Measurements from ENCODE around the gene FIZ1. TPM values are rescaled to one million over a fixed set of nuclear protein-coding genes. Genes with fewer than 3 reads are reported as not detected.
"Not testable (repeated sequence)": the region's sequence is repeated elsewhere in the genome, so short reads cannot be mapped to it uniquely, and the experiment has no call there.

FIZ1 gene
- total RNA-seq, 1 donor from 2014 or later = 4.8 TPM

- Histone ChIP-seq H3K9me3 (ENCODE audit: low read depth) (no peaks in the 10 kb centered on the region), H3K36me3 (no peaks in the 10 kb centered on the region), H3F3A (ENCODE audit: low read depth) (peaks cover 23% of the 10 kb centered on the region), H3K4me1 (no peaks in the 10 kb centered on the region), H3K27me3 (no peaks in the 10 kb centered on the region), H3K79me2 (ENCODE audit: low read depth) (peaks cover 22% of the 10 kb centered on the region), H3K4me2 (peak overlapping the region; percentile 94), H4K20me1 (ENCODE audit: low read depth) (peaks cover 9% of the 10 kb centered on the region), H3K9ac (peak overlapping the region; percentile 86), H3K4me3 (peak overlapping the region; percentile 87), H3K27ac (no peak overlapping the region), H2AFZ (replicated peaks) (no peak overlapping the region)
- Mint-ChIP-seq H3K4me1 (peaks cover 11% of the 10 kb centered on the region), H3K27ac (peak overlapping the region; percentile 50), H3K9me3 (no peaks in the 10 kb centered on the region), H3K36me3 (peaks cover 12% of the 10 kb centered on the region), H3K4me3 (peak overlapping the region; percentile 90), H3K27me3 (ENCODE audit: insufficient read depth, low read depth) (peaks cover 2% of the 10 kb centered on the region)
- no peak for DNase-seq (ENCODE audit: low spot score)
- TF ChIP-seq EZH2phosphoT487 (IDR thresholded peaks at IDR 0.05) (no peak), EZH2 (IDR thresholded peaks at IDR 0.05) (no peak)
- TF ChIP-seq, protein P1, sequence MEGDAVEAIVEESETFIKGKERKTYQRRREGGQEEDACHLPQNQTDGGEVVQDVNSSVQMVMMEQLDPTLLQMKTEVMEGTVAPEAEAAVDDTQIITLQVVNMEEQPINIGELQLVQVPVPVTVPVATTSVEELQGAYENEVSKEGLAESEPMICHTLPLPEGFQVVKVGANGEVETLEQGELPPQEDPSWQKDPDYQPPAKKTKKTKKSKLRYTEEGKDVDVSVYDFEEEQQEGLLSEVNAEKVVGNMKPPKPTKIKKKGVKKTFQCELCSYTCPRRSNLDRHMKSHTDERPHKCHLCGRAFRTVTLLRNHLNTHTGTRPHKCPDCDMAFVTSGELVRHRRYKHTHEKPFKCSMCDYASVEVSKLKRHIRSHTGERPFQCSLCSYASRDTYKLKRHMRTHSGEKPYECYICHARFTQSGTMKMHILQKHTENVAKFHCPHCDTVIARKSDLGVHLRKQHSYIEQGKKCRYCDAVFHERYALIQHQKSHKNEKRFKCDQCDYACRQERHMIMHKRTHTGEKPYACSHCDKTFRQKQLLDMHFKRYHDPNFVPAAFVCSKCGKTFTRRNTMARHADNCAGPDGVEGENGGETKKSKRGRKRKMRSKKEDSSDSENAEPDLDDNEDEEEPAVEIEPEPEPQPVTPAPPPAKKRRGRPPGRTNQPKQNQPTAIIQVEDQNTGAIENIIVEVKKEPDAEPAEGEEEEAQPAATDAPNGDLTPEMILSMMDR (IDR thresholded peaks at IDR 0.05) = no peak
Measured at GRCh38 chr19:55578761-55579747, 20.3 kb downstream of the FIZ1 start.

DNA sequence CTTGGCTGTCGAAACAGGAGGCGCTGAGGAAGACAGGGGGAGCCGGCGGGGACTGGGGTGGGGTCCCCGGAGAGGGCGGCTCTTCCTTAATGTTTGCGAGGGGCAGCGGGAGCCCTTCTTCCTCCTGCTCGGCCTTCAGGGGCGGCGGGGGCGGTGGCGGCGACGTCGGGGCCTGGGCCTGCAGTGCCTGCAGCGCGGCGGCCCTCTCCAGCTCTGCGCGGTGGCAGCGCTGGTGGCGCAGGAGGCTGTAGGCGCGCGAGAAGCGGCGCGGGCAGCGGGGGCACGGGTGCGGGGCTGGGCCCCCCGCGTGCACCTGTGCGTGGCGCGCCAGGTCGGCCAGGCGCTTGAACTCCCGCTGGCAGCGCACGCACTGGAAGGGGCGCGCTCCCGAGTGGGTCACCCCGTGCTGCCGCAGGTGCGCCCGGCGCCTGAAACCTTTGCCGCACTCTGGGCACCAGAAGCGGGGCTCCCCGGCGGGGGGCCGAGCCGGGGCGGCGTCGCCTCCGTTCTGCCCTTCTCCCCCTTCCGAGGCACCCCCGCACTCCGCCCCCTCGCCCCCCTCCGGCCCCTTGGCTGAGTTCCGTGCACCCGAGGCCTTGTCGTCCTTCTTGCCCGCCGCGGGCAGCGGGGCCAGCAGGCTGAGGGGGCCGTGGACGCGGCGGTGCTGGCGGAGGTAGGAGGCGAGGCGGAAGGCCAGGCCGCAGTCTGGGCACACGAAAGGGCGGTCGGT is 21.1 kb downstream of the FIZ1 start:
- no peak overlapping the region for H3K4me3 Mint-ChIP-seq
- H3K9ac ChIP-seq = no peak overlapping the region
- no peak for TF ChIP-seq EZH2phosphoT487 (IDR thresholded peaks at IDR 0.05)
- no peak for TF ChIP-seq EZH2 (IDR thresholded peaks at IDR 0.05)
- TF ChIP-seq, protein P1 (IDR thresholded peaks at IDR 0.05) = no peak

GRCh38 chr19:55576746-55577145 is 22.6 kb downstream of the FIZ1 start:
- DNase-seq (ENCODE audit: low spot score) = no peak
- Histone ChIP-seq H3K36me3 (no peaks in the 10 kb centered on the region), H3K4me2 (no peak overlapping the region), H2AFZ (replicated peaks) (no peak overlapping the region), H3K4me1 (no peaks in the 10 kb centered on the region), H3K79me2 (ENCODE audit: low read depth) (peaks cover 22% of the 10 kb centered on the region), H3K9me3 (ENCODE audit: low read depth) (no peaks in the 10 kb centered on the region), H3K27me3 (no peaks in the 10 kb centered on the region), H3K9ac (no peak overlapping the region), H4K20me1 (ENCODE audit: low read depth) (peaks cover 9% of the 10 kb centered on the region), H3K27ac (no peak overlapping the region), H3K4me3 (no peak overlapping the region), H3F3A (ENCODE audit: low read depth) (peaks cover 18% of the 10 kb centered on the region)
- Mint-ChIP-seq H3K36me3 (peaks cover 12% of the 10 kb centered on the region), H3K4me3 (peak overlapping the region; percentile 56), H3K4me1 (peaks cover 7% of the 10 kb centered on the region), H3K27ac (no peak overlapping the region), H3K27me3 (ENCODE audit: insufficient read depth, low read depth) (peaks cover 2% of the 10 kb centered on the region), H3K9me3 (no peaks in the 10 kb centered on the region)
- TF ChIP-seq EZH2phosphoT487 (IDR thresholded peaks at IDR 0.05) = no peak

More for the DNA sequence above, 21.1 kb downstream of the FIZ1 start:
- Histone ChIP-seq H3K9me3 (ENCODE audit: low read depth) (no peaks in the 10 kb centered on the region), H3K4me2 (no peak overlapping the region), H3F3A (ENCODE audit: low read depth) (peaks cover 21% of the 10 kb centered on the region), H2AFZ (replicated peaks) (no peak overlapping the region), H3K4me3 (no peak overlapping the region), H3K27me3 (no peaks in the 10 kb centered on the region), H3K36me3 (no peaks in the 10 kb centered on the region), H3K27ac (no peak overlapping the region), H4K20me1 (ENCODE audit: low read depth) (peaks cover 9% of the 10 kb centered on the region), H3K4me1 (no peaks in the 10 kb centered on the region), H3K79me2 (ENCODE audit: low read depth) (peaks cover 22% of the 10 kb centered on the region)
- Mint-ChIP-seq H3K9me3 (no peaks in the 10 kb centered on the region), H3K4me1 (peaks cover 11% of the 10 kb centered on the region), H3K27me3 (ENCODE audit: insufficient read depth, low read depth) (peaks cover 2% of the 10 kb centered on the region), H3K36me3 (peaks cover 12% of the 10 kb centered on the region), H3K27ac (no peak overlapping the region)
- DNase-seq (ENCODE audit: low spot score) = no peak

GRCh38 chr19:55573929-55574328 is 25.4 kb downstream of the FIZ1 start:
- not testable (repeated sequence) for DNase-seq (ENCODE audit: low spot score); H3K27me3 Mint-ChIP-seq (ENCODE audit: insufficient read depth, low read depth); H2AFZ ChIP-seq (replicated peaks); H3K4me2 ChIP-seq; H3K36me3 ChIP-seq; H3K4me3 ChIP-seq; H3K4me3 Mint-ChIP-seq; H3K27me3 ChIP-seq; H3K79me2 ChIP-seq (ENCODE audit: low read depth); H3K9me3 Mint-ChIP-seq; H3K4me1 Mint-ChIP-seq; H4K20me1 ChIP-seq (ENCODE audit: low read depth); H3K27ac Mint-ChIP-seq; H3K9ac ChIP-seq; H3K4me1 ChIP-seq; H3K9me3 ChIP-seq (ENCODE audit: low read depth); H3K27ac ChIP-seq
- H3F3A ChIP-seq (ENCODE audit: low read depth) = peaks cover 10% of the 10 kb centered on the region
- H3K36me3 Mint-ChIP-seq = peaks cover 12% of the 10 kb centered on the region

DNA sequence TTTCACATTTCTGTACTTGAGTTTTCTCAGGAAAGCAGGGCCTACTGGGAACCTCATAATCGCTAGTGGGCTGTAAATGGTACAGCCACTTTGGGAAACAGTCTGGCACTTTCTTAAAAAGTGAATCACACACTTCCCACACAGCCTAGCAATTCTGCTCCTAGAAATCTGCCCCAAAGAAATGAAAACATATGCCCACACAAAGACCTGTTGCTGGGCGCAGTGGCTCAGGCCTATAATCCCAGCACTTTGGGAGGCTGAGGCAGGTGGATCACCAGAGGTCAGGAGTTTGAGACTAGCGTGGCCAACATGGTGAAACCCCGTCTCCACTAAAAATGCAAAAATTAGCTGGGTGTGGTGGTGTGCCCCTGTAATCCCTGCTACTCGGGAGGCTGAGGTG is 29.8 kb downstream of the FIZ1 start:
- H3K27me3 Mint-ChIP-seq (ENCODE audit: insufficient read depth, low read depth); H3K4me1 ChIP-seq; H3K36me3 ChIP-seq; H3K4me2 ChIP-seq; H3K9me3 Mint-ChIP-seq; H3K9me3 ChIP-seq (ENCODE audit: low read depth); H4K20me1 ChIP-seq (ENCODE audit: low read depth); H3K79me2 ChIP-seq (ENCODE audit: low read depth); H3K36me3 Mint-ChIP-seq; H3K27me3 ChIP-seq; H3K27ac ChIP-seq; H3K9ac ChIP-seq; H3K27ac Mint-ChIP-seq; H3K4me3 Mint-ChIP-seq; DNase-seq (ENCODE audit: low spot score); H3F3A ChIP-seq (ENCODE audit: low read depth); H3K4me3 ChIP-seq; H2AFZ ChIP-seq (replicated peaks): not testable (repeated sequence)
- H3K4me1 Mint-ChIP-seq = peaks cover 10% of the 10 kb centered on the region

All from neural progenitor cell (in vitro differentiated cells).